Ascending aorta (tissue), 2 donors: Measurements from ENCODE around the gene COMMD10. TPM values are rescaled to one million over a fixed set of nuclear protein-coding genes. Genes with fewer than 3 reads are reported as not detected.

Source experiments
- DNase-seq, 2 donors: peaks; one replicate each; pipeline ENCODE4 v3.0.0-alpha.2; 2019; ENCODE audit warnings: low spot score in 2 of 2
- H3K27ac ChIP-seq, 2 donors: fragments of 200-600 bp; sonication (generic); one replicate each; pipeline ENCODE4 v1.5.1; 2016 to 2017; ENCODE audit warnings: mild to moderate bottlenecking in 1 of 2
- H3K27me3 ChIP-seq: fragments of 200-600 bp; sonication (generic); one replicate; pipeline ENCODE4 v1.5.1; 2017
- H3K36me3 ChIP-seq, 2 donors: fragments of 200-600 bp; sonication (generic); one replicate each; pipeline ENCODE4 v1.5.1; 2016
- H3K4me1 ChIP-seq, 2 donors: fragments of 200-600 bp; sonication (generic); one replicate each; pipeline ENCODE4 v1.5.1; 2016 to 2017; ENCODE audit warnings: mild to moderate bottlenecking in 1 of 2
- H3K4me3 ChIP-seq, 2 donors: fragments of 200-600 bp; sonication (generic); one replicate each; pipeline ENCODE4 v1.5.1; 2016 to 2017; ENCODE audit warnings: mild to moderate bottlenecking in 1 of 2
- H3K9me3 ChIP-seq, 2 donors: fragments of 200-600 bp; sonication (generic); one replicate each; pipeline ENCODE4 v1.5.1; 2016
- intact Hi-C: fragments of 100-400 bp; cut with DNase I; formaldehyde crosslinking; loops from one replicate; pipeline ENCODE4 v1.15.1; 2023
- total RNA-seq: library from RNA; depleted of rRNA; stranded (reverse); fragments of >200 nt; gene quantifications from one replicate; pipeline ENCODE4 v1.1.0, GENCODE V29; 2016
- TF ChIP-seq, protein P1 (sequence below), 3 experiments: fragments of 200-600 bp in 2 of 3; fragments of 450-650 bp in 1 of 3; sonication (generic) in 2 of 3; IDR thresholded peaks; one replicate each; pipeline ENCODE4 v1.5.1; 2016 to 2019; ENCODE audit warnings: antibody characterized with exemption in 3 of 3, mild to moderate bottlenecking in 1 of 3, moderate library complexity in 1 of 3

COMMD10 gene
- 25.0 TPM for total RNA-seq

DNA sequence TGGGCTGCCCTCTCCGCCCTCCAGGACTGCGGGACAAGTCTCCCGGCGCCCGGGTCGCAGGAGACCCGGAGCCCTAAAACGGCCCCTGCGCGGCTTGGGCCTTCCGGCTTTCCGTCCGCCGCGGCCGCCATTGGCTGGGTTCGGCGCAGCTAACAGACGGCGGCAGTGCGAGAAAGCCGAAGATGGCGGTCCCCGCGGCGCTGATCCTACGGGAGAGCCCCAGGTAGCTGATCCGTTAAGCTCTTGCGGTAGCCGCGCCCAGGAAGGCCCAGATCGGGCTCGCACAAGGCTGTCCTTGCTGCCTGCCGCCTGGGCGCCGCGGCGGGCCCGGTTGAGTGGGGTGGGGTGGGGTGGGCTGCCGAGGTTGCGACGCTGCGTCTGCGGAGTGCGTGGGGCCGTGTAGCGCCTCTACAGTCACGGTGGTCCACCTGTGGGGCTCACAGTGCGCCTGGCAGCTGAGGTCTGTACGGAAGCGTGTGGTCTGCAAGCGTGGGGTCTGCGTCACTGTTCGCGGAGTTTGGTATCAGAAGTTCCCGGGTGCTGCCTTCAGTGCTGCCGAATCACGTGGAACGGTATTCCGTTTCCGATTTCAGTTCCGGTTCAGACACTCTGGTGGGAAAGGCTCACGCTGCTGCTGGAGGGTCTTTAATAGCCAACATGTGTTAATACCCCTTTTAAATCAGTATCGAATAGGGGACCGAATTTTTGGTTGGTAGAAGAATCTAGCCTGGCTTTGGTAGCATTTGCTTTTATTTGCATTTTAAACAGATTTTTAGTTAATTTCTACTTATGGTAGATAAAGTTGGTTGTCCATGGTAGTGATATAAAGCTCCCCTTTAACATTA lies at the start of gene COMMD10:
Gene COMMD10, plus strand, starts transcription at position 155 of the 845 bp plus-strand sequence.
- no peaks in the 10 kb centered on the region for H3K27me3 ChIP-seq
- peaks cover 0 to 13% of the 10 kb centered on the region in 2 donors for H3K4me1 ChIP-seq
- intact Hi-C loops = loop anchor here (5.0 to 10.0 kb wide), 4 partner anchors 243 to 790 kb away; partner anchors contain the start of genes AP3S1, ATG12, CCDC112 and FEM1C
- DNase-seq = peak; percentile 21 to 84
- H3K27ac ChIP-seq = peak within 1 kb of the TSS; percentile 87 to 91
- H3K9me3 ChIP-seq = no peaks in the 10 kb centered on the region
- TF ChIP-seq, protein P1, sequence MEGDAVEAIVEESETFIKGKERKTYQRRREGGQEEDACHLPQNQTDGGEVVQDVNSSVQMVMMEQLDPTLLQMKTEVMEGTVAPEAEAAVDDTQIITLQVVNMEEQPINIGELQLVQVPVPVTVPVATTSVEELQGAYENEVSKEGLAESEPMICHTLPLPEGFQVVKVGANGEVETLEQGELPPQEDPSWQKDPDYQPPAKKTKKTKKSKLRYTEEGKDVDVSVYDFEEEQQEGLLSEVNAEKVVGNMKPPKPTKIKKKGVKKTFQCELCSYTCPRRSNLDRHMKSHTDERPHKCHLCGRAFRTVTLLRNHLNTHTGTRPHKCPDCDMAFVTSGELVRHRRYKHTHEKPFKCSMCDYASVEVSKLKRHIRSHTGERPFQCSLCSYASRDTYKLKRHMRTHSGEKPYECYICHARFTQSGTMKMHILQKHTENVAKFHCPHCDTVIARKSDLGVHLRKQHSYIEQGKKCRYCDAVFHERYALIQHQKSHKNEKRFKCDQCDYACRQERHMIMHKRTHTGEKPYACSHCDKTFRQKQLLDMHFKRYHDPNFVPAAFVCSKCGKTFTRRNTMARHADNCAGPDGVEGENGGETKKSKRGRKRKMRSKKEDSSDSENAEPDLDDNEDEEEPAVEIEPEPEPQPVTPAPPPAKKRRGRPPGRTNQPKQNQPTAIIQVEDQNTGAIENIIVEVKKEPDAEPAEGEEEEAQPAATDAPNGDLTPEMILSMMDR (IDR thresholded peaks at IDR 0.05) = no peak
- peaks cover 0 to 8% of the 10 kb centered on the region in 2 donors for H3K36me3 ChIP-seq
- H3K4me3 ChIP-seq = peak within 1 kb of the TSS; percentile 97 to 98

DNA sequence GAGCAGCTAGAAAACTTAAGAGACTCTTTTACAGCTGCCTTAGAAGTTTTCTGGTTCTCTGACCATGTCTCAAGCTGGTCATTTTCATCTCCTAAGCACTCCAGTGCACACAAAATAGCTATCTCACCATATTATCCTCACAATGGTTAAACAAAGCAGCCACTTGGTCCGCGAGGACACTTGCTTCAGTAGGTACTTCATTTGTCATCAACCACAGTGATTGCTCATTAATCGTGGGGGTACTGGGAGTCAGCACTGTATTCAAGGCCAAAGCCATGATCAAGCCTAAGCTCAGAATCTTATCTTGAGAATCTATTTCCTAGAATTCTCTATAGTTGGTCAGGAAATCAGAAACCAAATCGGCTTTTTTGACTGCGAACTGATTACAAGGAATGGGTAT lies 49.7 kb upstream of the COMMD10 start:
- no peak overlapping the region for H3K27ac ChIP-seq
- TF ChIP-seq, protein P1 (IDR thresholded peaks at IDR 0.05) = no peak
- no peak for DNase-seq
- H3K27me3 ChIP-seq = no peaks in the 10 kb centered on the region
- H3K4me3 ChIP-seq = no peak overlapping the region
- no peaks in the 10 kb centered on the region for H3K9me3 ChIP-seq
- intact Hi-C loops = loop anchor here (10.0 kb wide), 1 partner anchor 150 kb away; no protein-coding TSS in a partner anchor
- H3K36me3 ChIP-seq = no peaks in the 10 kb centered on the region
- no peaks in the 10 kb centered on the region for H3K4me1 ChIP-seq

DNA sequence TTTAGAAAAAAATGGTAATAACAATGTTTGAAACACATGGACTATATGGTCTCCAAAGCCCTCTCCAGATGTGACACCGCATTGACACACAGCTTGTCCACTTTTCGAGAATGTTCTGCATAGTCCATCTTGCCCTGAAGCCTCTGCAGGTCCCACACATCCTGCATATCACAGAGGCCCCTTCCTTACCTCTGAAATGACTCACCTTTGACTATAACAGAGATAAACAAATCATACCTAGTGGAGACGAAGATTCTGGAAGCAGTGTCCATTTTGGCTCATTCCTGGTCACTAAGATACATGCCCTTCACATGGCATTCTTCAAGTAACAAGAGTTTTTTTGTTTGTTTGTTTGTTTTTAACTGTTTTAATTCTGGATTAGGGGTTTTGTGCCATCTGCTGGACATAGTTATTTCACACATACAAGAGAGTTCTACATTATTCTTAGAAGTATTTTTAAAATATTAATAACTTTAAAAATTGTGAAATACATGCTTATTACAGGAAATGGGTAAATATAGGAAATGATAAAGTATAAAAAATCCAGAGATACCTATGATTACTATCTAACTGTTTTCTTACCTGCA lies 47.5 kb upstream of the COMMD10 start:
- Histone ChIP-seq H3K27me3 (no peaks in the 10 kb centered on the region), H3K9me3 (no peaks in the 10 kb centered on the region), H3K36me3 (no peaks in the 10 kb centered on the region), H3K27ac (no peak overlapping the region), H3K4me1 (no peaks in the 10 kb centered on the region), H3K4me3 (no peak overlapping the region)
- TF ChIP-seq, protein P1 (IDR thresholded peaks at IDR 0.05) = no peak
- DNase-seq = no peak
- intact Hi-C loops = loop anchor here (10.0 kb wide), 1 partner anchor 153 kb away; no protein-coding TSS in a partner anchor

- intact Hi-C loops = loop anchor here (10.0 kb wide), 1 partner anchor 154 kb away; no protein-coding TSS in a partner anchor
- DNase-seq = no peak
- Histone ChIP-seq H3K4me1 (no peaks in the 10 kb centered on the region), H3K9me3 (no peaks in the 10 kb centered on the region), H3K27ac (no peak overlapping the region), H3K27me3 (no peaks in the 10 kb centered on the region), H3K4me3 (no peak overlapping the region), H3K36me3 (no peaks in the 10 kb centered on the region)
- TF ChIP-seq, protein P1 (IDR thresholded peaks at IDR 0.05) = no peak
Observed at GRCh38 chr5:116038817-116039216, 46.0 kb upstream of the COMMD10 start.

DNA sequence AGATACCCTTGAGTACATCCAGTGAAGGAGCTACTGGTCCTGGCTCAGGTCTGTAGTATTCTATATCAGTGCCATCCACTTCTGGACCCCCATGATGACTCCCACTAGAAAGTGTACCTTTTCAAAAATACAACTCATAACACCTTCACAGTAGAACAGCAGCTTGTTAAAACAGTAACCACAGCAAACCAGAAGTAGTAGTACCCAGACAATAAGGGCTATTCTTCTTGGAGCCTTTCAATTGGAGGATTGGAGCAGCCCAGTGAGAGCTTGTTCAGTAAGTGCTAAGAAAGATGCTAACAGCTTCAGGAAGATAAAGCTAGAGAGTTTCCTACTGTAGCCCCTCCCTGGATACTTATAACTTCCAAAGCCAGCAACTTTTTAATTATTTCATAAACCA lies 42.5 kb upstream of the COMMD10 start:
- Histone ChIP-seq H3K27me3 (no peaks in the 10 kb centered on the region), H3K9me3 (no peaks in the 10 kb centered on the region), H3K4me1 (no peaks in the 10 kb centered on the region), H3K4me3 (no peak overlapping the region), H3K27ac (no peak overlapping the region), H3K36me3 (no peaks in the 10 kb centered on the region)
- no peak for DNase-seq
- TF ChIP-seq, protein P1 (IDR thresholded peaks at IDR 0.05) = no peak
- intact Hi-C loops = no loop called here
